Ascending aorta (tissue), 2 donors: ENCODE measurements around the gene MYO18A. TPM values are rescaled to one million over a fixed set of nuclear protein-coding genes. Genes with fewer than 3 reads are reported as not detected.

Source experiments
- DNase-seq, 2 donors: peaks; one replicate each; pipeline ENCODE4 v3.0.0-alpha.2; 2019; ENCODE audit warnings: low spot score in 2 of 2
- H3K27ac ChIP-seq, 2 donors: fragments of 200-600 bp; sonication (generic); one replicate each; pipeline ENCODE4 v1.5.1; 2016 to 2017; ENCODE audit warnings: mild to moderate bottlenecking in 1 of 2
- H3K27me3 ChIP-seq: fragments of 200-600 bp; sonication (generic); one replicate; pipeline ENCODE4 v1.5.1; 2017
- H3K36me3 ChIP-seq, 2 donors: fragments of 200-600 bp; sonication (generic); one replicate each; pipeline ENCODE4 v1.5.1; 2016
- H3K4me1 ChIP-seq, 2 donors: fragments of 200-600 bp; sonication (generic); one replicate each; pipeline ENCODE4 v1.5.1; 2016 to 2017; ENCODE audit warnings: mild to moderate bottlenecking in 1 of 2
- H3K4me3 ChIP-seq, 2 donors: fragments of 200-600 bp; sonication (generic); one replicate each; pipeline ENCODE4 v1.5.1; 2016 to 2017; ENCODE audit warnings: mild to moderate bottlenecking in 1 of 2
- H3K9me3 ChIP-seq, 2 donors: fragments of 200-600 bp; sonication (generic); one replicate each; pipeline ENCODE4 v1.5.1; 2016
- intact Hi-C: fragments of 100-400 bp; cut with DNase I; formaldehyde crosslinking; loops from one replicate; pipeline ENCODE4 v1.15.1; 2023
- total RNA-seq: library from RNA; depleted of rRNA; stranded (reverse); fragments of >200 nt; gene quantifications from one replicate; pipeline ENCODE4 v1.1.0, GENCODE V29; 2016
- TF ChIP-seq, protein P1 (sequence below), 3 experiments: fragments of 200-600 bp in 2 of 3; fragments of 450-650 bp in 1 of 3; sonication (generic) in 2 of 3; IDR thresholded peaks; one replicate each; pipeline ENCODE4 v1.5.1; 2016 to 2019; ENCODE audit warnings: antibody characterized with exemption in 3 of 3, mild to moderate bottlenecking in 1 of 3, moderate library complexity in 1 of 3

Gene MYO18A
- total RNA-seq, 1 donor from 2014 or later: 185 TPM

DNA sequence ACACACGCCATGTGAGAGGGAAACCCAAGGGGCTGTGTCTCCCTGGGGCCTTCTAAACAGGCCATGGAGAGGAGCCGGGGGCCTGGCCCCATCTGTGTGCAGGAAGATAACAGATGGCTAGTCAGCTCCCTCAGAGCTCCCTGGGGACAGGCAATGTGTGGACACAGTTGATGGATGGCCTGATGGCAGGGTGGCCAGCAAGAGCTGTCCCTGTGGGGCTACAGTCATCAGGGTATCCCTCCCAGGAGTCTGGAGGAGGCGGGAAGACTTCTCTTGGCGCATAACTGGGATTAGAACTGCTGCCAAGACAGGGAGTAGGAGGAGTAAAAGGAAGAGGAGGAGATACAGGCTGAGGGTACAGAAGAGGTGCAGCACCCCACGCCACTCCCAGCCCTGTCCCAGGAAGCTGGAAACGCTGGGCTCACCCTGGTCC is 17.3 kb downstream of the MYO18A start:
- DNase-seq: no peak
- Histone ChIP-seq H3K4me1 (peaks cover 9 to 14% of the 10 kb centered on the region in 2 donors), H3K27me3 (no peaks in the 10 kb centered on the region), H3K36me3 (peaks cover 10 to 17% of the 10 kb centered on the region in 2 donors), H3K4me3 (no peak overlapping the region), H3K9me3 (no peaks in the 10 kb centered on the region), H3K27ac (no peak overlapping the region)
- intact Hi-C loops: no loop called here
- TF ChIP-seq, protein P1, sequence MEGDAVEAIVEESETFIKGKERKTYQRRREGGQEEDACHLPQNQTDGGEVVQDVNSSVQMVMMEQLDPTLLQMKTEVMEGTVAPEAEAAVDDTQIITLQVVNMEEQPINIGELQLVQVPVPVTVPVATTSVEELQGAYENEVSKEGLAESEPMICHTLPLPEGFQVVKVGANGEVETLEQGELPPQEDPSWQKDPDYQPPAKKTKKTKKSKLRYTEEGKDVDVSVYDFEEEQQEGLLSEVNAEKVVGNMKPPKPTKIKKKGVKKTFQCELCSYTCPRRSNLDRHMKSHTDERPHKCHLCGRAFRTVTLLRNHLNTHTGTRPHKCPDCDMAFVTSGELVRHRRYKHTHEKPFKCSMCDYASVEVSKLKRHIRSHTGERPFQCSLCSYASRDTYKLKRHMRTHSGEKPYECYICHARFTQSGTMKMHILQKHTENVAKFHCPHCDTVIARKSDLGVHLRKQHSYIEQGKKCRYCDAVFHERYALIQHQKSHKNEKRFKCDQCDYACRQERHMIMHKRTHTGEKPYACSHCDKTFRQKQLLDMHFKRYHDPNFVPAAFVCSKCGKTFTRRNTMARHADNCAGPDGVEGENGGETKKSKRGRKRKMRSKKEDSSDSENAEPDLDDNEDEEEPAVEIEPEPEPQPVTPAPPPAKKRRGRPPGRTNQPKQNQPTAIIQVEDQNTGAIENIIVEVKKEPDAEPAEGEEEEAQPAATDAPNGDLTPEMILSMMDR (IDR thresholded peaks at IDR 0.05): no peak

DNA sequence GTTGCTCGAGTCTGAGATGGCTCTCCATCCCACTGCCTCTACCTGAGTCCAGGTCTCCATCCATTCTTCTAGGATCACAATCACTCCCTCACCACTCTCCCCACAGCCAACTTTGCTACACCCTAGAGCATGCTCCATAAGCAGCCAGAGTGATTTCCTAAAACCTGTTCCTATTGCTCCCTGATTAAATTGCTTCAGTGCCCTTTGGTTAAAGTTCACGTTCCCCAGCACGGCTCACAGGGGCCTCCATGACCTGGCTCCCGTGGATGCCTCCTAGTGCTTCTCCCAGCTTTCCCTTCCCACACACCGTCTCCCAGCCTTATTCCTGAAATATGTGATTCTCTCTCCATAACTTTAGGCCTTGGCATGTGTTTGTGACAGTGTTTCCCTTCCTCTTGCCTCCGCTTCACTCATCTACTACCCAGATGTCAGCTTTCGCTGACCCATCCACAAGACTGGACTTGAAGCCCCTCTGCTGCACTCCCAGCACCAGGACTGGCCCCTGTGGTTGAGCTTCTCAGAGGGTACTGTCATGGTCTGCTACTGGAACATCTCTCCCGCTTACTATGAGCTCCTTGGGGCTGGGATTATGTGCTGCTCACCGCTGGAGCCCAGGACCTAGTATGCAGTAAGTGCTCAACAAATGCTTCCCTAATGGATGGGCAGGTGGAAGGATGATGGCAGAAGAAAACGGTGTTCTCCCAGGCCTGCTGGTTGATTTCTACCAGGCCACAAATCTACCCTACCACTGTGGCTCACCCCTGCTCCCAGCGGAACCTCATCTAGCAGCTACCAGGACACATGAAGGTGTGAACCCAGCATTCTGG is 17.9 kb downstream of the MYO18A start:
- peaks cover 9 to 14% of the 10 kb centered on the region in 2 donors for H3K4me1 ChIP-seq
- intact Hi-C loops: no loop called here
- H3K36me3 ChIP-seq: peaks cover 10 to 17% of the 10 kb centered on the region in 2 donors
- no peak overlapping the region for H3K27ac ChIP-seq
- H3K27me3 ChIP-seq: no peaks in the 10 kb centered on the region
- TF ChIP-seq, protein P1 (IDR thresholded peaks at IDR 0.05): no peak
- no peak overlapping the region for H3K4me3 ChIP-seq
- DNase-seq: no peak
- no peaks in the 10 kb centered on the region for H3K9me3 ChIP-seq

DNA sequence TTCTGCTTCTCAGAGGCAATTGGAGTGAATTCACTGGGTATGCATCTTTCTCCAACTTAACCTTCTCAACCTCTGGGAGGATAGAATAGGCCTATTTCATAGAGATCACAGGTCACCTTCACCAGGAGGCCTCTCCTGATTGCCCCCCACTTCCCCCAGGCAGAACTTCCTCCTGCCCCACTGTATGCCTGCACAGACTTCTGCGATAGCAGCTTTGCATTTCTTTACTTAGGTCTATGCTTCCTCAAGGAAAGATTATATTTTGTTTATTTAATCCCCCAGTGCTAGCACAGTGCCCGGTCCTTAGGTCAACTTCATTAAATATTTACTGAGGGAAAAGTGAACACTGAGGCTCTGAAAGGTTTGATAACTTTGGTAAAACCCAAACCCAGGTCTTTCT is 19.9 kb downstream of the MYO18A start:
- Histone ChIP-seq H3K27me3 (no peaks in the 10 kb centered on the region), H3K4me1 (peaks cover 9 to 25% of the 10 kb centered on the region in 2 donors), H3K36me3 (peaks cover 0 to 3% of the 10 kb centered on the region in 2 donors), H3K9me3 (no peaks in the 10 kb centered on the region), H3K4me3 (no peak overlapping the region), H3K27ac (no peak overlapping the region)
- DNase-seq: no peak
- intact Hi-C loops: no loop called here
- TF ChIP-seq, protein P1 (IDR thresholded peaks at IDR 0.05): no peak

DNA sequence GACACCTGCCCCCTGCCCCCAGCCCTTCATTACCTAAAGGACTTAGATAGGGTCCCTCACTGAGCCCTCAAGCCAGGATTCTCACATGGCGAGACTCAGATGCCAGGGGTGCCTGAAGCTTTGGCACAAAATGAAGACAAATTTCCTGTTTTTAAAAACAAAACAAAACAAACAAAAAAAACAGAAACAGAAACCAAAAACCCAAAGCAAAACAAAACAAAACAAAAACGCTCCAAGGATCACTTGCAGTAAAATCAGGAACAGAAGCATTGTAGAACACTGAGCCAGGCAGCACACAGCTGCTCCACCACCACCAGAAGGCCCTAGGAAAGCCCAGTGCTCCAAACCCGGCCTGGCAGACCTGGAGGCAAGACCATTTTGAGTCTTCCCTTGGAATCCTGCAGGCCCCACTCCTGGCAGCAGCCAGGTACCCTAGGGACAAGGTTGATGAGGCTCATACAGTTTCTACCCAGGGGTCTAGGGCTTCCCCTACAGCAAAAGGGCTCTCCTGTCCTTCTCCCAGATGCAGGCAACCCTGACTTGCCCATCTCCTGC is 20.8 kb downstream of the MYO18A start:
- peak in 1 of 2 donors; percentile 56 for DNase-seq
- TF ChIP-seq, protein P1 (IDR thresholded peaks at IDR 0.05): no peak
- peaks cover 17 to 34% of the 10 kb centered on the region in 2 donors for H3K4me1 ChIP-seq
- intact Hi-C loops: no loop called here
- no peak overlapping the region for H3K27ac ChIP-seq
- H3K36me3 ChIP-seq: no peaks in the 10 kb centered on the region
- no peak overlapping the region for H3K4me3 ChIP-seq
- H3K27me3 ChIP-seq: no peaks in the 10 kb centered on the region
- H3K9me3 ChIP-seq: no peaks in the 10 kb centered on the region

DNA sequence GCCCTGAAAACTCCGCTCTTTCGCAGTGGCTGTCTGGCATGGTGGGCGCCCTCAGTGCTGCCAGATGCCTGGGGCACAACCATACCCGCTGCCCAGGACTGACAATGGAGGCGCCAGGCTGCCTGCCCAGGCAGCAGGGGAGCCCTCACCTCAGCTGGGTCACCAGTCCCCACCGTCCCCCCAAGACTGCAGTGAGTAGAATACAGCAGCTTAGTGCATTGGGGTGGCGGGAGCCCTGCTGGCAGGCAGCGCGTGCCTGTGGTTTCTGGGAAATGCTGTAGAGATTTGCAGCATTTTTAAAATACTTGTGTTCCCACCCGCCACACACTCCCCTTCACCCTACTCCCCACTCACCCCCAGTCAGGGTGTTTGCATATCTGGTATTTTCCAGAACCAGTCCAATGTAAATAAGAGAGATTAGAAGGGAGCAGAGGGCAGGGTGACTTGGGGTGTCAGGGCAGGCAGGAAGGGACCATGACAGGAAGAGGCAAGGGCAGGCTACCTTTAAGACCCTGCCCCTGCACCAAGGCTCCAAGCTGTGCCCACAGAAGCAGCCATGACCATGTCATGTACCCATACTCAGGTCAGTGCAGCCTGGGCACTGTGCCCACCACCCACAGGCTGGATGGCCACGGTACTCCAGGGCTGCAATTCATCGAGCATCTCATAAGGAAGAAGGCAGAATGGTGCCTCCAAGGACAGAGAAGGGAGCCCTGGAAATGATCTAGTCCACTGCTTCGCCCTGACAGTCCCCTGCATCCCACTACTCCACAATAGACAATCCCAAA is 21.5 kb downstream of the MYO18A start:
- Histone ChIP-seq H3K4me3 (no peak overlapping the region), H3K9me3 (no peaks in the 10 kb centered on the region), H3K36me3 (no peaks in the 10 kb centered on the region), H3K27me3 (no peaks in the 10 kb centered on the region), H3K4me1 (peaks cover 21 to 40% of the 10 kb centered on the region in 2 donors), H3K27ac (no peak overlapping the region)
- intact Hi-C loops: no loop called here
- peak in 1 of 2 donors; percentile 58 for DNase-seq
- TF ChIP-seq, protein P1 (IDR thresholded peaks at IDR 0.05): no peak
